ENCODE data around the gene RCOR1.

Gene RCOR1

GRCh38 chr14:102723650-102724049 lies 131.2 kb downstream of the RCOR1 start:
- no peak for DNase-seq (ENCODE audit: low read depth in 3 of 3)

GRCh38 chr14:102726191-102726949 lies 133.9 kb downstream of the RCOR1 start:
- no peak for DNase-seq (ENCODE audit: low read depth in 3 of 3)

GRCh38 chr14:102727336-102728095 lies 135.1 kb downstream of the RCOR1 start:
- no peak for DNase-seq (ENCODE audit: low read depth in 3 of 3)

- DNase-seq (ENCODE audit: low read depth in 3 of 3): no peak
Observed at GRCh38 chr14:102728501-102728900, 136.1 kb downstream of the RCOR1 start.

- DNase-seq (ENCODE audit: low read depth in 3 of 3): no peak
Observed at GRCh38 chr14:102729268-102729667, 136.8 kb downstream of the RCOR1 start.

- no peak for DNase-seq (ENCODE audit: low read depth in 3 of 3)
Observed at GRCh38 chr14:102729825-102730224, 137.4 kb downstream of the RCOR1 start.

GRCh38 chr14:102731101-102731870 lies 138.8 kb downstream of the RCOR1 start:
- no peak for DNase-seq (ENCODE audit: low read depth in 3 of 3)

GRCh38 chr14:102731871-102732800 lies 139.7 kb downstream of the RCOR1 start:
- DNase-seq (ENCODE audit: low read depth in 3 of 3): no peak

- DNase-seq (ENCODE audit: low read depth in 3 of 3): no peak
Observed at GRCh38 chr14:102732924-102733323, 140.5 kb downstream of the RCOR1 start.

- DNase-seq (ENCODE audit: low read depth in 3 of 3): no peak
Observed at GRCh38 chr14:102733326-102733725, 140.9 kb downstream of the RCOR1 start.

- DNase-seq (ENCODE audit: low read depth in 3 of 3): no peak
Observed at GRCh38 chr14:102734436-102734835, 142.0 kb downstream of the RCOR1 start.

- DNase-seq (ENCODE audit: low read depth in 3 of 3): no peak
Observed at GRCh38 chr14:102736956-102737355, 144.5 kb downstream of the RCOR1 start.

GRCh38 chr14:102737402-102738372 lies 145.2 kb downstream of the RCOR1 start:
- no peak for DNase-seq (ENCODE audit: low read depth in 3 of 3)

- no peak for DNase-seq (ENCODE audit: low read depth in 3 of 3)
Observed at GRCh38 chr14:102738373-102739189, 146.1 kb downstream of the RCOR1 start.

- DNase-seq (ENCODE audit: low read depth in 3 of 3): no peak
Observed at GRCh38 chr14:102739190-102739469, 146.7 kb downstream of the RCOR1 start.

- DNase-seq (ENCODE audit: low read depth in 3 of 3): no peak
Observed at GRCh38 chr14:102746634-102747438, 154.4 kb downstream of the RCOR1 start.

- DNase-seq (ENCODE audit: low read depth in 3 of 3): no peak
Observed at GRCh38 chr14:102748806-102749205, 156.4 kb downstream of the RCOR1 start.

Measured in stimulated activated CD4-positive, alpha-beta T cell treated with anti-CD3 and anti-CD28 coated beads, TNF-alpha, amount 100 ng/mL, for 24 hours (primary cell).